Mesenteric fat pad (tissue), 1 donor: Measurements from ENCODE around the gene SLC30A3. TPM values are rescaled to one million over a fixed set of nuclear protein-coding genes. Genes with fewer than 3 reads are reported as not detected.

Source experiments
- DNase-seq: peaks from one replicate; pipeline ENCODE4 v3.0.0-alpha.2; 2020; ENCODE audit warnings: low spot score
- total RNA-seq: library from RNA; stranded (reverse); fragmentation: NEBNext Ultra II Directional; extraction: Animal tissue kit (Norgen Biotek cat#: 25700); gene quantifications from one replicate; pipeline ENCODE4 v1.2.1, GENCODE V29; 2021
- donor health status: DM: yes; HTN: yes; CAD: no.

SLC30A3 gene
- total RNA-seq, 1 donor from 2014 or later = not detected

DNA sequence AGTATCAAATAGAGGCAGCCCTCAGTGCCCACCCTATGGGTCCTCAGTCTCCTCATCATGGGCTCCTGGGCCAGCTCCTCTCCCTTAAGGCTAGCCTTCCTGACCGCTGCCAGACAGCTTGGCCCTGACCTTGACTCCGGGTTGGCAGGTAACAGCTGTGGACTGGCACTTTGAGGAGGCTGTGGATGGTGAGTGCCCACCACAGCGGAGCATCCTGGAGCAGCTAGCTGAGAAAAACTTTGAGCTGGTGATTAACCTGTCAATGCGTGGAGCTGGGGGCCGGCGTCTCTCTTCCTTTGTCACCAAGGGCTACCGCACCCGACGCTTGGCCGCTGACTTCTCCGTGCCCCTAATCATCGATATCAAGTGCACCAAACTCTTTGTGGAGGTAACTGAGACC, 26.7 kb downstream of the SLC30A3 start:
- DNase-seq = no peak

DNA sequence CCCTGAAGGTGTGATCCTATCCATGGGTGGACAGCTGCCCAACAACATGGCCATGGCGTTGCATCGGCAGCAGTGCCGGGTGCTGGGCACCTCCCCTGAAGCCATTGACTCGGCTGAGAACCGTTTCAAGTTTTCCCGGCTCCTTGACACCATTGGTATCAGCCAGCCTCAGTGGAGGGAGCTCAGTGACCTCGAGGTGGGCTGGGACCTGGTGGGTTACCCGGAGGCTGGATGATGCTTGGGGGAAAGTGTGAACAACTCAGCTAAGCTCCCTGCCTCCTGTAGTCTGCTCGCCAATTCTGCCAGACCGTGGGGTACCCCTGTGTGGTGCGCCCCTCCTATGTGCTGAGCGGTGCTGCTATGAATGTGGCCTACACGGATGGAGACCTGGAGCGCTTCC, 29.5 kb downstream of the SLC30A3 start:
- no peak for DNase-seq

DNA sequence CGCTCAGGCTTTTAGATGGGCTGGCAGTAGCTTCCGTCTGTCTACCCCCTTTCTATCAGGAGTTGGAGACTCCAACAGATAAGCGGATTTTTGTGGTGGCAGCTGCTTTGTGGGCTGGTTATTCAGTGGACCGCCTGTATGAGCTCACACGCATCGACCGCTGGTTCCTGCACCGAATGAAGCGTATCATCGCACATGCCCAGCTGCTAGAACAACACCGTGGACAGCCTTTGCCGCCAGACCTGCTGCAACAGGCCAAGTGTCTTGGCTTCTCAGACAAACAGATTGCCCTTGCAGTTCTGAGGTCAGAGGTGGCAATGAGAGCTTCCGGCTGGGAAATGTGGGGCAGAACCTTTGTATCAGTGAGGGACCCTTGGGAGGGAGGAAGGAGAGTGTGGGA, 30.9 kb downstream of the SLC30A3 start:
- no peak for DNase-seq

DNA sequence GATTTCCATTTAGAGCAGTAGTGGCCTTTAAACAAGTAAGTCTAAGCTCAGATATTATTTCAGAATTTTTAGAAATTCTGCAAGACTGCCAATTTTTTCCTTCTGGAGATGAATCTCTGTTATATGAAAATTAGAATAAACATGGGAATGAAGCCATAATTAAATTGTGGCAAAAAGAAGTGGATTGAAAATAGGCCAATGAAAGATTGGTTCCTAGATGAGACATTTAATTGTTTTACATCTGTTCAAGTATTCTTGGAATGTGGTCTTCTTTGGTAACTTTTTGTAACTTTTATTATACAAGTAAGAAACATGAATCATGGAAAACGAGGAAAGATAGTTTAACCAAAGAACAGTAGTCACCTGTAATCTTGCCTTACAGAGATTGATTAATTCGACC, 35.3 kb downstream of the SLC30A3 start:
- no peak for DNase-seq

DNA sequence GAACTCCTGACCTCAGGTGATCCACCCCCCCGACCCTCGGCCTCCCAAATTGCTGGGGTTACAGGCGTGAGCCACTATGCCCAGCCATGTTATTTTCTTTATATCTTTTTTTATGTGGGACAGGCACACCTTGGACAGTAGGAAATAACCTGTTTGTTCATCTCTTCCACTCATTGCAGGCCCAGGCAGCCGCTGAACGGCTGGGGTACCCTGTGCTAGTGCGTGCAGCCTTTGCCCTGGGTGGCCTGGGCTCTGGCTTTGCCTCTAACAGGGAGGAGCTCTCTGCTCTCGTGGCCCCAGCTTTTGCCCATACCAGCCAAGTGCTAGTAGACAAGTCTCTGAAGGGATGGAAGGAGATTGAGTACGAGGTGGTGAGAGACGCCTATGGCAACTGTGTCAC, 37.3 kb downstream of the SLC30A3 start:
- DNase-seq = no peak

DNA sequence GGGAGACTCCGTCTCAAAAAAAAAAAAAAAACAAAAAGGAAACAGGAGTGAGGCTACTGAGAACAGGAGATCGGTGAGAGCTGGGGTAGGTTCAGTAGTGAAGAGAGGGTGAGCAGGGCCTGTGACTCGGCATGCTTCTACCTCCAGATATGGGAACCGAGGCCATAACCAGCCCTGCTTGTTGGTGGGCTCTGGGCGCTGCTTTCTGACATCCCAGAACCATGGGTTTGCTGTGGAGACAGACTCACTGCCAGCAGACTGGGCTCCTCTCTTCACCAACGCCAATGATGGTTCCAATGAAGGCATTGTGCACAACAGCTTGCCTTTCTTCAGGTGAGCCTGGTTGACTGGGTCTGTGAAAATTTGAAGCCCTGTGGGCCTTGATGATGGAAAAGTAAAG, 39.4 kb downstream of the SLC30A3 start:
- no peak for DNase-seq

DNA sequence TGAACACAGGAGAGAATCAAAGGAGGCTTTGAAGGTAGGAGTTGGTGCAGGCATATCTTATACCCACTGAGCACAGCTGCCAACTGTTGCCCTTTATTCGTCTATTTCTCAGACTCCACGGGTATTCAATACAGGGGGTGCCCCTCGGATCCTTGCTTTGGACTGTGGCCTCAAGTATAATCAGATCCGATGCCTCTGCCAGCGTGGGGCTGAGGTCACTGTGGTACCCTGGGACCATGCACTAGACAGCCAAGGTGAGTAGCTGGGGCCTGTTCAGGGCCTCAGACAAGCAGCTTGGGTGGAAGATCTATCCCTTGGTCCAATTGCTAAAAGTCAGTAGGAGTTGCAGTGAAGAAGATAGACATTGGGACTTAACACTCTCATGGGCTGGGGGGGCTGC, 40.4 kb downstream of the SLC30A3 start:
- DNase-seq = no peak

DNA sequence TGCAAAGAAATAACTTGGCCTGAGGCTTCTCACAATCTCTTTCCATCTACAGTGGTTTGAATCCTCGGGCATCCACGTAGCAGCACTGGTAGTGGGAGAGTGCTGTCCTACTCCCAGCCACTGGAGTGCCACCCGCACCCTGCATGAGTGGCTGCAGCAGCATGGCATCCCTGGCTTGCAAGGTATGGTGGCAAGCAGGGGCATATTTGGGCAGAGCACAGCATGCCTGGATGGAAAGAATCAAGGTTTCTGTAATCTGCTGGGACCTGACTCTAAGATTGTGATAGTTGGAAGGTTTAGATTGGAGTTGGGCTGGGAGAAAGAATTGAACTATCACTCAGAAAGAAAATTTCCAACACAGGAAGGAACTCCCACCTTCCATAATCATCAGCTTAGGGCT, 41.7 kb downstream of the SLC30A3 start:
- no peak for DNase-seq

DNA sequence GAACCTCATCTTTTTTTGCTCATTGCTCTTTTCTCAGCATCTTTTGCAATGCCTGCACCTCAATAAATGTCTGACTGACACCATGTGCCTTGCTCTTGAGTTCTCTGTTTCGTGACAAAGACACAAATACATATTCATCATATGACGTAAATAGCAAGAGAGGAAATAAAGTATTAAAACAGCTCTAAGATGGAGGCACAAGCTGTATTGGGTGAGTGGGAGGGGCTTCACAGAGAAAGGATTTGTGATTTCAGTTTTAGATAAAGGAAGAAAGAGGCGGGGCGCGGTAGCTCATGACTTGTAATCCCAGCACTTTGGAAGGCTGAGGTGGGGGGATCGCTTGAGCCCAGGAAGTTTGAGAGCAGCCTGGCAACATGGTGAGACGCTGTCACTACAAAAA, 42.8 kb downstream of the SLC30A3 start:
- DNase-seq = no peak

DNA sequence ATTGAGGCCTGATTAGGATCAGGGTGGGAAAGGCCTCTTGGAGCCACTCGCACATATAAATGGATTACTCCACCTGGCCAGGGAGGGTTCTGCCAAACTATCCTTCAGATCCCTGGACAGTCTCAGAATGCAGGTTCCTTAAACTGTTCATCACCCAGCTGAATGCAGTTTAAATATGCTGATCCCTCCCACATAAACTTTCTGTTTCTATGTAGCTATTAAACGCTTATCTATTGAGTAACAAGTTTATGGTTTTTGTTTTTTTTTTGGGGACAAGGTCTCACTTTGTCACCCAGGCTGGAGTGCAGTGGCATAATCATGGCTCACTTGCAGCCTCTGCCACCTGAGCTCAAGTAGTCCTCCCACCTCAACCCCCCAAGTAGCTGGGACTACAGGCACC, 43.8 kb downstream of the SLC30A3 start:
- no peak for DNase-seq

DNA sequence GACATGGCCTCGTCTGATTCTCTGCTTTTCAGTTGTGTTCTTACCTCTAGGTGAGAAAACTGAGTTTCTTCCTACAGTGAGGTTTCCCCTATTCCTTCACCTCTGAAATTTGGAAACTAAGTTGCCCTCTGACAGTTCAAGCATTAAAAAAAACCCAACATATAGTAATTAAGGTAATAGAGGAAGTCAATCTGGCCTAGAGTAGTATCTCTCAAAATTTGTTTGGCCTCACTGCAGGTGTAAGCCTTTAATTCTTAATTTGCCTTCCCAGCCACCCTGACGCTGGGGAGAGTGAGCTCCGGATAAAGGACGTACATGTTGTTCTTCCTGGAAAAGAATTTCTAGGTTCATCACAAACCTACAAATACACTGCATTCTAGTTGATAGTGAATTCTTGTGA, 44.2 kb downstream of the SLC30A3 start:
- no peak for DNase-seq

DNA sequence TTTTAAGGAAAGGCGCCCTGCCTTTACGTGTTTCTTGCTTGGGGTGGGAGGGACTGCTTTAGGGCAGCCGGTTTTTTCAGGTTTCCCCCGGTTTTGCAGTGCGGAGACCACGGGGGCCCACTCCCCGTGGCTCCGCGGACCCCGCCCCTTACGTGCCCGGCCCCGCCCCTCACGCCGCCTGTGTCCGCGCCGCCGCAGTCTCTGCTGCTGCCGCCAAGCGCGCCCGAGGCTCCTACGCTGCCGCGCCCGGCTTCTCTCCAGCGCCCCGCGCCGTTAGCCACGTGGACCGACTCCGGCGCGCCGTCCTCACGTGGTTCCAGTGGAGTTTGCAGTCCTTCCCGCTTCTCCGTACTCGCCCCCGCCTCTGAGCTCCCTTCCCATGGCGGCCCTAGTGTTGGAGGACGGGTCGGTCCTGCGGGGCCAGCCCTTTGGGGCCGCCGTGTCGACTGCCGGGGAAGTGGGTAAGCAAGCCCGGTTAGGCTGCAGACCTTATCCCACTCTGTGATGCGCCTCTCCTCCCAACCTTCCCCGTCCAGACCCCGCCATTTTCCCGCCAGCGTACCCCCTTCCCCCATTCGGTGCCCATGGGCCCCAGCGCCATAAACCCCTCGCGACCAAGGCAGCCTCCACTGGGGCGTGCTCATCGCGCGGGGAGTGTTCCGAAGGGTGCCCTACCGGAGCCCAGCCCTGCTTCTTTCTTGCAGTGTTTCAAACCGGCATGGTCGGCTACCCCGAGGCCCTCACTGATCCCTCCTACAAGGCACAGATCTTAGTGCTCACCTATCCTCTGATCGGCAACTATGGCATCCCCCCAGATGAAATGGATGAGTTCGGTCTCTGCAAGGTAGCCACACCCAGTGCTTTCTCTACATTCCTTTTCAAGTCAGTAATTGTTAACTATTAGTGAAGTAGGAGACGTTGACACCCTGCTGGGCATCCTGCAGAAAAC, 45.4 kb downstream of the SLC30A3 start, which contains the start of gene CAD:
TSS of gene CAD (plus strand) at position 197 of the 949 bp plus-strand sequence. CDS start at position 380, 183 bp downstream.
- DNase-seq = peak; percentile 96

DNA sequence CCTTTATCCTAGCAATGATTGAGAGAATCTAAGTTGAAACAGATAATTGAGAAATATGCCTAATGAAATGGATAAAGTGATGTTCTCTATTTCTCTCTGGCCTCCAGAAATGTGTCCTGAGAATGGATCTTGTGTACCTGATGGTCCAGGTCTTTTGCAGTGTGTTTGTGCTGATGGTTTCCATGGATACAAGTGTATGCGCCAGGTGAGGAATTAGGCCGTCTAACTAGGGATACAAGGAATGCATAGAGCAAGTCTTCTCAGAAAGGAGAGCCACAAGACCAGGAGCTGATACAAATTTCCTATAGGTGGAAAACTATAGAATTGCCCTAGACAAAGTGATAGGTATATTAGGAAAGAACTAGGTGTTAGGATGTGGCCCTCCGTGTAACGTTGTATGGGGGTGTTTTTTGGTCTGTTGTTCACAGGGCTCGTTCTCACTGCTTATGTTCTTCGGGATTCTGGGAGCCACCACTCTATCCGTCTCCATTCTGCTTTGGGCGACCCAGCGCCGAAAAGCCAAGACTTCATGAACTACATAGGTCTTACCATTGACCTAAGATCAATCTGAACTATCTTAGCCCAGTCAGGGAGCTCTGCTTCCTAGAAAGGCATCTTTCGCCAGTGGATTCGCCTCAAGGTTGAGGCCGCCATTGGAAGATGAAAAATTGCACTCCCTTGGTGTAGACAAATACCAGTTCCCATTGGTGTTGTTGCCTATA, 46.3 kb downstream of the SLC30A3 start:
- peak; percentile 43 for DNase-seq

DNA sequence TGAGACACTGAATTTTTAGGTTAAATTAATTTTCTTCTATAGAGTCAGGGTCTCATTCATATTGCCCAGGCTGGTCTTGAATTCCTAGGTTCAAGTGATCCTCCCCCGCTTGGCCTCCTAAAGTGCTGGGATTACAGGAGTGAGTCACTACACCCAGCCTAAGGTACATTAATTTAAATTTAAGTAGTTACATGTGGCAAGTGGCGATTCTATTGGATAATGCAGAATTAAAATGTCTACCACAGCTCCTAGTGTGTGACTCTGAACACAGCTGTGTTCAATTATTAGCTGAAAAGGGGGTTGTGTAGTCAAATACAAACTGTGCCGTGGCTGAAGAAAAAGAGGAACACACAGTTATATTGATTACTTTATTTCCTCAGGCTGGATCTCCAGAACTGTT, 47.9 kb downstream of the SLC30A3 start:
- no peak for DNase-seq

DNA sequence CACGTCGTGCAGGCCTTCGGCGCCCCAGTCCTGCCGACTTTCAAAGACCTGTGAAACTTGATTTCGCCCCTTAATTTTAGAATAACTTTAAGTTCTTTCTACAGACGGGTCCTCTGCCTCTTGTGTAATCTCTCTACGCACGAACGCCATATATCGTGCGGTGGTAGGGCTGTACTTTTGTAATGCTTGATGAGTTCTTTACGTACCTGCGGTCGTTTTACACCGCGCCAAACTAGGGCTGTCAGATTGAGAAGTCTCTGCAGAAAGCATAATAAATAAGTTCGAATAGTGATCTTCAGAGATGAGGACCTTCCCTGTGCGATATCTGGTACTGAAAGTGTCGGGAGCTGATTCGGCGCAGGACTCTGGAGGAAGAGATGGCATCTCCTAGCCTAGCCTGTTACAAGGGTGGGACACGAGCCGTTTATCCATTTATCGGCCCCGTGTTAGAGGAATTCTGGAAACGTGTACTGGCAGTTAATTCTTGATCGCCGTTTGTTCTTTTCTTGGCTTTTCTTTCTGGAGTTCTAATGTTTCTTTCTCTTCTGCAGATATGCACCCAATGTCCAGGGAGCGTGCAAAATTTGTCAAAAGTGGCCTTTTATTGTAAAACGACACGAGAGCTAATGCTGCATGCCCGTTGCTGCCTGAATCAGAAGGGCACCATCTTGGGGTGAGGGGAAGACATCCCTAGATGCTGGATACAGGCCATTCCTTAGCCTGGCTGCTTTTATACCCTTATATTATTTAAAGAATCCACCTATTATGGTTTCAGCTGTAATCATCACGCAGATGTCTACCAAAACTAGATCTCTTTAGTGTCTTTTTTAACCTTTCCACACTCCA, 50.0 kb downstream of the SLC30A3 start:
- peak; percentile 6 for DNase-seq

DNA sequence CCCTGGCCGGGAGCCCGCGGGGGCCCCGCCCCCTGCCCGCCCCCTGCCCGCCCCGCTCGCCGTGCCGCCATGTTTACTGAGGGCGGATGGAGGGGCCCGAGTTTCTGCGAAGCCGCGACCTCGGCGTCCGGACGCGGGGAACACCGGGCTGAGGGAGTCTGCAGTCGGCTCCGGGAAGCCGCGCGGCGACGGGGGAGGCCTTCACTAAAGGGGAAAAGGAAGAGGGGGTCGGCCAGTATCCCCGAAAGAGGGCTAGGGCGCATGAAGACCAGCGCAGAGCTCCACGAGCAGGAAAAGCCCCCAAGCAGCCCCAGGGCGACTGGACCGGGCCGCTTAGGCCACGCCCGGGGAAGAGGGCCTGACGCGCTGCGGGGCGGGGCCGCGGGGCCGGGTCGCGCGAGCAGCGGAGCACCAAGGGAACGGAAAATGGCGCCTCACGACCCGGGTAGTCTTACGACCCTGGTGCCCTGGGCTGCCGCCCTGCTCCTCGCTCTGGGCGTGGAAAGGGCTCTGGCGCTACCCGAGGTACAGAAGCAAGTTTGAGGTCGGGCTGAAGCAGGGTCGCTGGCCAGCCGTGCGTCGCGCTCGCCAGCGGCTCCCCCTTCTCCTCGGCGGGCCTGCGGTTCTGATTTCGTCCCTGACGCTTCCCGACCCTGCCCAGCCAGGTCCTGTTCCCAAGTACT, 50.8 kb downstream of the SLC30A3 start, which contains the start of the genes ATRAID and SLC5A6:
TSS of gene ATRAID (plus strand) at position 99 of the 683 bp plus-strand sequence. CDS start at position 427, 328 bp downstream.
TSS of gene SLC5A6 (minus strand) at position 326 of the 683 bp plus-strand sequence. CDS start 4,618 bp downstream, outside the sequence.
- peak; percentile 96 for DNase-seq

DNA sequence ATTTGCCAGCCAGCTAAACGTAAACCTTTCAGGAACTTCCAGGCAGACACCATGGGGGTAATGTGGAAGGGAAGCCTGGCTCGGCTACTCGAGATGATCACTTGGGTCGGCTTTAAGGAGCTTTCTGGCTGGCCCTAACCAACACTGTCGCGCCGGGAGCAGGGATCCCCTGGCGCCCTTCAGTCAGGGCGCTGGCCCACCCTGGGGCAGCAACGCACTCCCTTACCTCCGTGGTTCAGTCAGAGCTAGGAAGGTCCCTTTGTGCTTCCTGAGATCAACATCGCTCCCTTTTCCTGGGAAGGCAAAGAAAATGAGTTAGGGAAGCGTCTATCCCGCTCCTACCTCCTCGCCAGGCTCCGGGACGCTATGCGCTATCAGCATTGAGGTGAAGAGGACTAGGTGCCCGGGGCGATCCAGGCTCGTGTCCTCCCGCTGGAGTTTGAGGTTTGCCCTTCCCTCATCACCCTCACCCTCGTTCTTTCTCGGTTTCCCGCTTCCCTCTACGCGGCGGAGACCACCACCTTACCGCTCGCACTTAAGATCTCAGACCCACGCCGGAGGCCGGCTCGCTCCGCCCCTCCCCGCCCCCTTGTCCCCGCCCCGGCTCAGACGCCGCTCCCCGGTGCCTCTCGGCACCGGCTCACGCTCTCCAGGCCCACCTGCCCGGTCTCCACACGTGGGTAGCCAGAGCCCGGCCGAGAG, 51.5 kb downstream of the SLC30A3 start:
- no peak for DNase-seq

DNA sequence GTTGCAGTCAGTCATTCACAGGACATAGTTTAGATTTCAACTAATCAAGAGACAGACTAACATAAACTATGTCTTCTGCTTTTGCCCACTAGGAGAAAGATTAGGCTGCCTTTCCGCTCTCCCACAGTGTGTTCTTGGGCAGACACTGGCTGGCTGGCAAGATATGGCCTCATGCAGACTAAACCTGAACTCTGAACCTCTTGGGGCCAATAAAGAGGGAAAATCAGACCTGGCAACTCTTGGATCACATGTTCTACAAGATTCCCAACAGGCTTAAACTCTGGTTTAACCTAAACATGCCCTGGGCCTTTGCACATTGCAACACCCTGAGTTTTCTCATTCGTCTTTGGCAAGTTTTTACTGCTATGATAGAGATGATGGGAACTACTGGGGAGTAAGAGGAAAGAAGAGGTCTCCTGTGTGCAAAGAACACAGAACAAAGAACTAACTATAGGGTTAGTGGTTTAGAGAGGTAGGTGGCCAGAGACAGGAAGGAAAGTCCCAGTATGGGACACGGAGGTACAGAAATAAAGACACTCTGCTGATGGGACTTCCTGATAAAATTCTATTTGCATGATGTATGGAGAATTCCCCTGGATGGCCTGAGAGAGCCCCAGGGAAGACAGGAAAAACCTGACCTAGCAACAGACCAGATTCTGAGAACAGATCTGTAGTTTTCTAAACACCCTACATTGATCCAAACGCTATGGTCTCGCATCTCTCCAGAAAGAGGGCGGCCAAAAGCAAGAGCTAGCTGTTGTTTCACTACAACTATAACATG, 53.0 kb downstream of the SLC30A3 start:
- peak; percentile 16 for DNase-seq

DNA sequence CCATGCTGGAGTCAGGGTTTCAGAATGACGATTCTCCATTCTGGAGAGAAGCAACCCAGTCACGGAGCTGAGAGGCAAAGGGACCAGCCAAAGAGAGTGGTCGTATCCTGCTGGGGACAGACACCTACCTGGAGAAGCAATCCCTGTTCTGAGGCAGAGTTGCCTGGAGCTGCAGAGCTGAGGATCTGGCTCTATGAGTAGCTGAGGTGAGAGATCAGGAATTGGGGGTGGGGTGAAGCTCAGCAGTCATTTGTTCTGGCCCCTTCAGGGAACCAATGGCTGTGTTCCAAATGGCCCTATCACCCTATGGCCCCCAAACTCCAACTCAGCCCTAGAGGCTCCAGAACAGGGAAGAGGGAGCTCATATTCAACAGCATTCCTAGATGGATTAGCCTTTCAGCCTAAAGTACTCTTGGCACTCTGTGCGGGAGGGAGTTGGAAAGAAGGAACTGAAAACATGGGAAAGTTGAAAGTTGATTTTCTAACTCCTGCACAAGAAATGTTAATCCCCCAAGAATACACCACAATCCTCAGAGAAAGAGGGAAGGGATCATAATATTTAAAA, 54.3 kb downstream of the SLC30A3 start:
- no peak for DNase-seq
